RWPE2 (cell line): ENCODE measurements around the gene CTDP1.
"Not testable (repeated sequence)": the region's sequence is repeated elsewhere in the genome, so short reads cannot be mapped to it uniquely, and the experiment has no call there.

ENCODE experiments used
- ATAC-seq: fragments of 200-7000 bp; cut with Tn5 transposase; 3 replicates; pipeline ENCODE4 v1.9.1; 2021; ENCODE audit warnings: low read depth
- DNase-seq: peaks from one replicate; pipeline ENCODE4 v3.0.0-alpha.2; 2020; ENCODE audit warnings: low spot score
- H3K27ac ChIP-seq: fragments of 450-650 bp; 2 replicates; pipeline ENCODE4 v1.5.1; 2017; ENCODE audit warnings: mild to moderate bottlenecking; ENCODE audit not compliant: poor library complexity, severe bottlenecking
- H3K27me3 ChIP-seq: fragments of 250-450 bp; sonication (Bioruptor Pico); 2 replicates; pipeline ENCODE4 v1.5.1; 2021; ENCODE audit warnings: mild to moderate bottlenecking, moderate library complexity; ENCODE audit not compliant: insufficient read depth, poor library complexity, severe bottlenecking
- H3K36me3 ChIP-seq: fragments of 250-450 bp; sonication (Bioruptor Pico); 2 replicates; pipeline ENCODE4 v1.5.1; 2020; ENCODE audit warnings: low read depth, mild to moderate bottlenecking, moderate library complexity
- H3K4me1 ChIP-seq: fragments of 250-450 bp; sonication (Bioruptor Pico); 2 replicates; pipeline ENCODE4 v1.5.1; 2021; ENCODE audit warnings: mild to moderate bottlenecking, moderate library complexity; ENCODE audit not compliant: insufficient read depth, poor library complexity, severe bottlenecking
- H3K4me3 ChIP-seq: fragments of 250-450 bp; sonication (Bioruptor Pico); 2 replicates; pipeline ENCODE4 v1.5.1; 2021; ENCODE audit warnings: mild to moderate bottlenecking, moderate library complexity; ENCODE audit not compliant: severe bottlenecking
- H3K9me3 ChIP-seq: fragments of 250-450 bp; sonication (Bioruptor Pico); 2 replicates; pipeline ENCODE4 v1.5.1; 2021; ENCODE audit warnings: mild to moderate bottlenecking, moderate library complexity; ENCODE audit not compliant: severe bottlenecking
- TF ChIP-seq, protein P1 (sequence below): fragments of 450-650 bp; IDR thresholded peaks from one replicate; pipeline ENCODE4 v1.5.1; 2017; ENCODE audit warnings: mild to moderate bottlenecking, moderate library complexity; ENCODE audit not compliant: poor library complexity, severe bottlenecking

Gene CTDP1

DNA sequence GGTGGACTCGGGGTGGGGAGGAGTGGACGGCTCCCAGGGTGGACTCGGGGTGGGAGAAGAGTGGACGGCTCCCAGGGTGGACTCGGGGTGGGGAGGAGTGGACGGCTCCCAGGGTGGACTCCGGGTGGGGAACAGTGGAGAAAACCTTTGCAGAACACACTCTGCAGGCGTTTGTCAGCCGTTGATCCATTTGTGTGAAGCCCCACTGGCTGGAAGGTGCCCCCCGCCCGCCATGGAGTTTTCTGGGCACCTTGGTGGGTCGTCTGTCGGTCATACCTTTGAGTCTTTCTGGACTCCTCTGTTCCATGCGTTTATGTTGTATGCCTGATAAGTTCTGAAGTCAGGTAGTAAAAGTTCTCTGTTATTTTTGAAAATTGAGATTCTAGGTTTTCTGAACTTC, 12.5 kb downstream of the CTDP1 start:
- no peaks in the 10 kb centered on the region for H3K4me1 ChIP-seq
- DNase-seq, result no peak
- H3K36me3 ChIP-seq, result no peaks in the 10 kb centered on the region; the same call in none of the 2 replicates
- H3K9me3 ChIP-seq, result no peaks in the 10 kb centered on the region
- TF ChIP-seq, protein P1, sequence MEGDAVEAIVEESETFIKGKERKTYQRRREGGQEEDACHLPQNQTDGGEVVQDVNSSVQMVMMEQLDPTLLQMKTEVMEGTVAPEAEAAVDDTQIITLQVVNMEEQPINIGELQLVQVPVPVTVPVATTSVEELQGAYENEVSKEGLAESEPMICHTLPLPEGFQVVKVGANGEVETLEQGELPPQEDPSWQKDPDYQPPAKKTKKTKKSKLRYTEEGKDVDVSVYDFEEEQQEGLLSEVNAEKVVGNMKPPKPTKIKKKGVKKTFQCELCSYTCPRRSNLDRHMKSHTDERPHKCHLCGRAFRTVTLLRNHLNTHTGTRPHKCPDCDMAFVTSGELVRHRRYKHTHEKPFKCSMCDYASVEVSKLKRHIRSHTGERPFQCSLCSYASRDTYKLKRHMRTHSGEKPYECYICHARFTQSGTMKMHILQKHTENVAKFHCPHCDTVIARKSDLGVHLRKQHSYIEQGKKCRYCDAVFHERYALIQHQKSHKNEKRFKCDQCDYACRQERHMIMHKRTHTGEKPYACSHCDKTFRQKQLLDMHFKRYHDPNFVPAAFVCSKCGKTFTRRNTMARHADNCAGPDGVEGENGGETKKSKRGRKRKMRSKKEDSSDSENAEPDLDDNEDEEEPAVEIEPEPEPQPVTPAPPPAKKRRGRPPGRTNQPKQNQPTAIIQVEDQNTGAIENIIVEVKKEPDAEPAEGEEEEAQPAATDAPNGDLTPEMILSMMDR, result no peak
- no peak overlapping the region for H3K27ac ChIP-seq
- H3K4me3 ChIP-seq, result no peak overlapping the region
- ATAC-seq, result no peak
- H3K27me3 ChIP-seq, result no peaks in the 10 kb centered on the region

DNA sequence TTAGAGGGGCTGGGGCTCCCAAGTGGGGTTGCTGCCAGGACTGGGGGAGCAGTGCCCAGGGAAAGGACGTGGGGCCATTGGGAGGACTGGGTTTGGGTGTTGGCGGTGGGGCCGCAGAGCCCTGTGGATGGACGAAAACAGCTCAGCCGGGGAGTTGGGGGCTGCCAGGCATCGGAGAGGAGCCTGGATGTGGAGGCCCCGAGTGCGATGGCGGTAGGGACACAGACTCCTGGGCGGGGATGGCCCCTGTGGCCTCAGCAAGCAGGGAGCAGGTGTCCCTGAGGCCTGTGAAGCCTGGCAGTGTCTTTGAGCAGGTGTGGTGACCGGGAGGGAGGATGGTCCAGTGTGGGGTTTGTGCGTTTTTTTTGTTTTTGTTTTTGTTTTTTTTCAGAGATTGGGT, 13.3 kb downstream of the CTDP1 start:
- no peak for DNase-seq
- Histone ChIP-seq H3K4me3 (no peak overlapping the region), H3K9me3 (no peaks in the 10 kb centered on the region), H3K4me1 (no peaks in the 10 kb centered on the region), H3K27ac (no peak overlapping the region), H3K36me3 (peaks cover 8% of the 10 kb centered on the region), H3K27me3 (no peaks in the 10 kb centered on the region)
- TF ChIP-seq, protein P1, result no peak
- no peak for ATAC-seq

DNA sequence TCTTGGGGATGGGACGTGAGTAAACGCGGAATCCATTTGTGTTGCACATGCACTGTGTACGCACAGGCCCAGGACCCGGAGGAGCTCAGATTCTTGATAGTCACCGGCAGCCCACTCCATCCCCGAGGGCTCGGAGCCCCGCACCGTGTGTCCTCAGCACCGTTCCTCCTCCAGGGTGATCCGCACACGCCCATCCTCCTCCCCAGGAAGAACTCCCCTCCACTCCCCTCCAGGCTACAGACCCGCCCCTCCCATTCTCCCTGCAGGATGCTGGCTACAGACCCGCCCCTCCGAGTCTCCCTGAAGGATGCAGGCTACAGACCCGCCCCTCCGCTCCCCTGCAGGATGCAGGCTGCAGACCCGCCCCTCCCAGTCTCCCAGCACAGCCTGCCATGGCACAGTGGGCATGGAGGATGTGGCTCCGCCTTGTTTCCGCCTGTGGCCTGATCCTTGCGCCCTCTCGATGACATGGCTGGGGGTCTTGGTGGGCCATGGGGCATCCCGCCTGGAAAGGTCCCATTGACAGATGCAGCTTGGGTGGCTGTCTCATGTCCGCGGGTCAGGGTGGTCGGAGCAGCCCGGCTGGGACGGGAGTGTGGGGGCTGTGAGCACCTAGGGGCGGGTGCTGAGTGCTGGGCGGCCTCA, 14.1 kb downstream of the CTDP1 start:
- no peaks in the 10 kb centered on the region for H3K4me1 ChIP-seq
- TF ChIP-seq, protein P1, result no peak
- DNase-seq, result no peak
- no peaks in the 10 kb centered on the region for H3K27me3 ChIP-seq
- no peaks in the 10 kb centered on the region for H3K9me3 ChIP-seq
- H3K27ac ChIP-seq, result no peak overlapping the region
- peaks cover 15% of the 10 kb centered on the region for H3K36me3 ChIP-seq
- no peak for ATAC-seq
- no peak overlapping the region for H3K4me3 ChIP-seq

DNA sequence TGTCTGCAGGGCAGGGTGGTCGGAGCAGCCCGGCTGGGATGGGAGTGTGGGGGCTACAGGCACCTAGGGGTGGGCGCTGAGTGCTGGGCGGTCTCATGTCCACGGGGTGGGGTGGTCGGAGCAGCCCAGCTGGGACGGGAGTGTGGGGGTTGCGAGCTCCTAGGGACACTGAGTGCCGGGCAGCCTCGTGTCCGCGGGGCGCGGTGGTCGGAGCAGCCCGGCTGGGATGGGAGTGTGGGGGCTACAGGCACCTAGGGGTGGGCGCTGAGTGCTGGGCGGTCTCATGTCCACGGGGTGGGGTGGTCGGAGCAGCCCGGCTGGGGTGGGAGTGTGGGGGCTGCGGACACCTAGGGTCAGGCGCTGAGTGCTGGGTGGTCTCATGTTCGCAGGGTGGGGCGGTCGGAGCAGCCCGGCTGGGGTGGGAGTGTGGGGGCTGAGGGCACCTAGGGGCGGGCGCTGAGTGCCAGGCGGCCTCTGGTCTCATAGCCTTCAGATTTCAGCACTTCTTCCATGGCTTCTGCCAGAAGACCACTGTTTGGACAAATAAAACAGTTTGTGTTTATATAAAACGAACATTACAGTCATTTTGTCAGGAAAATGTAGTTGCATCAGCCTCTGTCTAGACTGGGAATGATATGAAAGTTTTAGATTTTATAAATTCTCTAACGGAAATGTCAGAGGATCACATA, 14.7 kb downstream of the CTDP1 start:
- ATAC-seq, H3K9me3 ChIP-seq, H3K4me1 ChIP-seq, DNase-seq, H3K4me3 ChIP-seq, H3K27me3 ChIP-seq, H3K27ac ChIP-seq: not testable (repeated sequence)
- H3K36me3 ChIP-seq, result peaks cover 15% of the 10 kb centered on the region

DNA sequence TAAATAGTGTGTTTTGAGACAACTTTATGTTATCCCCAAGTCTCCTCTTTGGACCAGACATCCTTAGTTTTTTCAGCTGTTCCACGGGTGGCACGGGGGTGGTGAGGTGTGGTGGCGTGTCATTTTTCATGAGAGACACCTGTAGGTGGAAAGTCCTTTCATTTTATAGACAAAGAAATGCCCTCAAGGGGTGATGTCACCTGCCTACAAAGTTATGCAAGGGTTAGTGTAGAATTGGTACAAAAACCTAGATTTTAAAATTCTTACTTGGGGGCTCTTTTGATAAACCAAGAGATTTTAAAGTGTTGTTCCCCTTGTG, 15.3 kb downstream of the CTDP1 start:
- TF ChIP-seq, protein P1, result no peak
- Histone ChIP-seq H3K36me3 (peaks cover 16% of the 10 kb centered on the region), H3K27me3 (no peaks in the 10 kb centered on the region), H3K9me3 (no peaks in the 10 kb centered on the region), H3K4me3 (no peak overlapping the region), H3K4me1 (no peaks in the 10 kb centered on the region), H3K27ac (no peak overlapping the region)
- DNase-seq (no peak), ATAC-seq (no peak)
